GM12878 (cell line): ENCODE data around the gene CLNK. TPM values are rescaled to one million over a fixed set of nuclear protein-coding genes. Genes with fewer than 3 reads are reported as not detected.

ENCODE experiments used
- BACH1 ChIP-seq: fragments of 450-650 bp; IDR thresholded peaks from 2 replicates; pipeline ENCODE4 v1.6.1; 2017; ENCODE audit warnings: mild to moderate bottlenecking, borderline replicate concordance
- CHD4 ChIP-seq: fragments of 200-600 bp; sonication (generic); IDR thresholded peaks from 2 replicates; pipeline ENCODE4 v1.6.1; 2016; ENCODE audit warnings: mild to moderate bottlenecking
- CREB1 ChIP-seq: IDR thresholded peaks from 2 replicates; pipeline ENCODE4 v1.6.1; 2012; ENCODE audit warnings: low read depth, mild to moderate bottlenecking, inconsistent platforms
- ETV6 ChIP-seq, 2 experiments: fragments of 450-650 bp in 1 of 2; IDR thresholded peaks in 1 of 2; conservative IDR thresholded peaks in 1 of 2; 2 replicates each; pipeline ENCODE4 v1.6.1; 2014; ENCODE audit warnings: antibody characterized with exemption in 1 of 2, borderline replicate concordance in 1 of 2, low read depth in 1 of 2, mild to moderate bottlenecking in 1 of 2, moderate library complexity in 1 of 2
- EZH2 ChIP-seq: IDR thresholded peaks from 2 replicates; pipeline ENCODE4 v1.6.1; 2012; ENCODE audit warnings: low read depth, mild to moderate bottlenecking, control low read depth, inconsistent platforms, low read length, borderline replicate concordance; ENCODE audit not compliant: control insufficient read depth
- IRF4 ChIP-seq: IDR thresholded peaks from 2 replicates; pipeline ENCODE4 v1.6.1; 2011; ENCODE audit warnings: low read depth, low read length
- JUND ChIP-seq: IDR thresholded peaks from 2 replicates; pipeline ENCODE4 v1.6.1; 2012; ENCODE audit warnings: low read depth, mild to moderate bottlenecking, low read length, improper control_type of control experiment, moderate library complexity
- KLF5 ChIP-seq: fragments of 450-650 bp; IDR thresholded peaks from 2 replicates; pipeline ENCODE4 v1.6.1; 2014; ENCODE audit warnings: mild to moderate bottlenecking; ENCODE audit not compliant: partially characterized antibody
- MTA2 ChIP-seq: fragments of 450-650 bp; IDR thresholded peaks from 2 replicates; pipeline ENCODE4 v1.6.1; 2016; ENCODE audit warnings: low read depth, mild to moderate bottlenecking, moderate library complexity
- NFIC ChIP-seq: IDR thresholded peaks from 2 replicates; pipeline ENCODE4 v1.6.1; 2012; ENCODE audit warnings: low read depth, mild to moderate bottlenecking, inconsistent platforms, low read length, moderate library complexity
- NR2C2 ChIP-seq: IDR thresholded peaks from 2 replicates; pipeline ENCODE4 v1.6.1; 2011; ENCODE audit warnings: borderline replicate concordance, low read depth; ENCODE audit not compliant: control insufficient read depth, insufficient read length
- PAX8 ChIP-seq: fragments of 450-650 bp; IDR thresholded peaks from 2 replicates; pipeline ENCODE4 v1.6.1; 2017; ENCODE audit warnings: mild to moderate bottlenecking, moderate library complexity
- POLR2AphosphoS2 ChIP-seq: IDR thresholded peaks from 2 replicates; pipeline ENCODE4 v1.6.1; 2011; ENCODE audit warnings: low read depth, mild to moderate bottlenecking, low read length, improper control_type of control experiment, moderate library complexity
- RB1 ChIP-seq: fragments of 450-650 bp; formaldehyde crosslinking; IDR thresholded peaks from 2 replicates; pipeline ENCODE4 v1.6.1; 2017; ENCODE audit warnings: mild to moderate bottlenecking, borderline replicate concordance
- RCOR1 ChIP-seq: conservative IDR thresholded peaks from 2 replicates; pipeline ENCODE4 v1.6.1; 2012; ENCODE audit warnings: low read depth, low read length, improper control_type of control experiment
- RFX5 ChIP-seq: IDR thresholded peaks from 2 replicates; pipeline ENCODE4 v1.6.1; 2011; ENCODE audit warnings: low read depth, low read length, improper control_type of control experiment
- RUNX3 ChIP-seq: IDR thresholded peaks from 2 replicates; pipeline ENCODE4 v1.6.1; 2012; ENCODE audit warnings: low read length, inconsistent platforms
- SIN3A ChIP-seq: IDR thresholded peaks from 2 replicates; pipeline ENCODE4 v1.6.1; 2012; ENCODE audit warnings: low read depth, low read length, improper control_type of control experiment
- SMARCA5 ChIP-seq: fragments of 450-650 bp; IDR thresholded peaks from 2 replicates; pipeline ENCODE4 v1.6.1; 2017; ENCODE audit warnings: mild to moderate bottlenecking
- WRNIP1 ChIP-seq: IDR thresholded peaks from 2 replicates; pipeline ENCODE4 v1.6.1; 2011; ENCODE audit warnings: low read depth, low read length, improper control_type of control experiment, borderline replicate concordance
- ZNF207 ChIP-seq: fragments of 450-650 bp; IDR thresholded peaks from 2 replicates; pipeline ENCODE4 v1.6.1; 2014; ENCODE audit warnings: antibody characterized with exemption, mild to moderate bottlenecking, borderline replicate concordance
- ZNF217 ChIP-seq: fragments of 450-650 bp; IDR thresholded peaks from 2 replicates; pipeline ENCODE4 v1.6.1; 2017; ENCODE audit warnings: antibody characterized with exemption, mild to moderate bottlenecking
- polyA plus RNA-seq, 11 experiments: library from polyadenylated mRNA; depleted of rRNA in 4 of 11; unstranded in 6 of 11; stranded (reverse) in 5 of 11; fragments of >200 nt; fragmentation: Nextera tagmentation in 4 of 11; fragmentation: Illumina TruSeq in 1 of 11; extraction: Ambion mirVana in 4 of 11; extraction: Trizol in 1 of 11; gene quantifications; 1 replicate in 1 of 11; 2 replicates in 10 of 11; pipeline versions ENCODE4 v1.2.1 to v1.2.3, GENCODE V29; 2011 to 2016; ENCODE audit warnings: inconsistent platforms in 2 of 11, missing spikeins in 2 of 11, low read depth in 1 of 11
- total RNA-seq, 4 experiments: library from RNA; depleted of rRNA in 3 of 4; stranded (reverse); fragments of >200 nt in 3 of 4; fragmentation: Illumina TruSeq in 1 of 4; extraction: Trizol in 1 of 4; gene quantifications; 2 replicates each; pipeline versions ENCODE4 v1.2.1 to v1.2.3, GENCODE V29; 2013 to 2021
- TF ChIP-seq, protein P1 (sequence below): IDR thresholded peaks from 2 replicates; pipeline ENCODE4 v1.6.1; 2011; ENCODE audit warnings: borderline replicate concordance, low read depth, mild to moderate bottlenecking, moderate library complexity, mixed read lengths, low read length; ENCODE audit not compliant: insufficient read depth; ENCODE audit errors: extremely low read length
- TF ChIP-seq, protein P2 (sequence below): fragments of 450-650 bp; IDR thresholded peaks from 2 replicates; pipeline ENCODE4 v1.6.1; 2018; ENCODE audit warnings: borderline replicate concordance, mild to moderate bottlenecking; ENCODE audit not compliant: partially characterized antibody
- TF ChIP-seq, protein P3 (sequence below): fragments of 450-650 bp; IDR thresholded peaks from 2 replicates; pipeline ENCODE4 v1.6.1; 2017; ENCODE audit warnings: mild to moderate bottlenecking

Gene CLNK
- total and polyA plus RNA-seq, 10 of the 15 experiments (the other 5 are each of a cell fraction or from before 2014, with no cell fraction given), result 2.1 to 14.3 (median 2.7) TPM

DNA sequence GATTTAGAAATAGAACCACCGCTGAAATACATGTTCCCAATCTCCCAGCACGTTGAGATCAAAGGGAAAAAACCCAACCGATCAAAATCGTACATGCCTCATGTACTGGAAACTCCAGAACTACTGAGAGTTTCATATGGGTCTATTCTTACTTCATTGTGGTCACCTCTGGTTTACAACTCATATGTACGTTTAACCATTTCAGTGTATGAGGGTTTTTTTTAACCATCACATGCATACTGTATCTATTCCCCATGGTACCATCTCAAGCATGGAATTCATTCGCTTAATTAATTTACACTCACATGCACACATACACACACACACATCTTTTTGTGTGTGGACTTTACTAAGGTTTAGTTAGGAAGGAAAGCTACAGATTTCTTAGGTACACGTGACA is 46.0 kb upstream of the CLNK start (continued):
- TF ChIP-seq, protein P1, sequence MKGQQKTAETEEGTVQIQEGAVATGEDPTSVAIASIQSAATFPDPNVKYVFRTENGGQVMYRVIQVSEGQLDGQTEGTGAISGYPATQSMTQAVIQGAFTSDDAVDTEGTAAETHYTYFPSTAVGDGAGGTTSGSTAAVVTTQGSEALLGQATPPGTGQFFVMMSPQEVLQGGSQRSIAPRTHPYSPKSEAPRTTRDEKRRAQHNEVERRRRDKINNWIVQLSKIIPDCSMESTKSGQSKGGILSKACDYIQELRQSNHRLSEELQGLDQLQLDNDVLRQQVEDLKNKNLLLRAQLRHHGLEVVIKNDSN, result no peak
- TF ChIP-seq KLF5, result no peak
- TF ChIP-seq SMARCA5, result no peak; the same call in 1 of the 2 replicates
- no peak for TF ChIP-seq WRNIP1
- TF ChIP-seq NR2C2, result no peak
- TF ChIP-seq RCOR1, result no peak
- no peak for TF ChIP-seq SIN3A
- peak; percentile 45; the same call in 1 of the 2 replicates for TF ChIP-seq CREB1
- TF ChIP-seq MTA2, result peak; percentile 89
- TF ChIP-seq ZNF217, result 0 out of 2 replicates have a peak, but pooled peaks have one; percentile 52
- 0 out of 4 replicates have a peak, but pooled peaks of 1 of the 2 experiments have one; percentile 11 for TF ChIP-seq ETV6 (conservative IDR thresholded peaks at IDR 0.05 in 1 of 2, IDR thresholded peaks at IDR 0.05 in 1 of 2; ENCODE audit: borderline replicate concordance in 1 of 2, low read depth in 1 of 2)
- peak; percentile 99 for TF ChIP-seq RUNX3
- no peak for TF ChIP-seq RB1
- TF ChIP-seq NFIC, result peak; percentile 97
- TF ChIP-seq IRF4, result peak; percentile 77
- TF ChIP-seq POLR2AphosphoS2, result no peak
- no peak for TF ChIP-seq RFX5
- no peak for TF ChIP-seq BACH1
- TF ChIP-seq, protein P2, sequence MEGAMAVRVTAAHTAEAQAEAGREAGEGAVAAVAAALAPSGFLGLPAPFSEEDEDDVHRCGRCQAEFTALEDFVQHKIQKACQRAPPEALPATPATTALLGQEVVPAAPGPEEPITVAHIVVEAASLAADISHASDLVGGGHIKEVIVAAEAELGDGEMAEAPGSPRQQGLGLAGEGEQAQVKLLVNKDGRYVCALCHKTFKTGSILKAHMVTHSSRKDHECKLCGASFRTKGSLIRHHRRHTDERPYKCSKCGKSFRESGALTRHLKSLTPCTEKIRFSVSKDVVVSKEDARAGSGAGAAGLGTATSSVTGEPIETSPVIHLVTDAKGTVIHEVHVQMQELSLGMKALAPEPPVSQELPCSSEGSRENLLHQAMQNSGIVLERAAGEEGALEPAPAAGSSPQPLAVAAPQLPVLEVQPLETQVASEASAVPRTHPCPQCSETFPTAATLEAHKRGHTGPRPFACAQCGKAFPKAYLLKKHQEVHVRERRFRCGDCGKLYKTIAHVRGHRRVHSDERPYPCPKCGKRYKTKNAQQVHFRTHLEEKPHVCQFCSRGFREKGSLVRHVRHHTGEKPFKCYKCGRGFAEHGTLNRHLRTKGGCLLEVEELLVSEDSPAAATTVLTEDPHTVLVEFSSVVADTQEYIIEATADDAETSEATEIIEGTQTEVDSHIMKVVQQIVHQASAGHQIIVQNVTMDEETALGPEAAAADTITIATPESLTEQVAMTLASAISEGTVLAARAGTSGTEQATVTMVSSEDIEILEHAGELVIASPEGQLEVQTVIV, result no peak
- TF ChIP-seq EZH2, result no peak
- TF ChIP-seq JUND, result no peak
- TF ChIP-seq ZNF207, result no peak
- no peak for TF ChIP-seq CHD4
- no peak for TF ChIP-seq PAX8
- TF ChIP-seq, protein P3, sequence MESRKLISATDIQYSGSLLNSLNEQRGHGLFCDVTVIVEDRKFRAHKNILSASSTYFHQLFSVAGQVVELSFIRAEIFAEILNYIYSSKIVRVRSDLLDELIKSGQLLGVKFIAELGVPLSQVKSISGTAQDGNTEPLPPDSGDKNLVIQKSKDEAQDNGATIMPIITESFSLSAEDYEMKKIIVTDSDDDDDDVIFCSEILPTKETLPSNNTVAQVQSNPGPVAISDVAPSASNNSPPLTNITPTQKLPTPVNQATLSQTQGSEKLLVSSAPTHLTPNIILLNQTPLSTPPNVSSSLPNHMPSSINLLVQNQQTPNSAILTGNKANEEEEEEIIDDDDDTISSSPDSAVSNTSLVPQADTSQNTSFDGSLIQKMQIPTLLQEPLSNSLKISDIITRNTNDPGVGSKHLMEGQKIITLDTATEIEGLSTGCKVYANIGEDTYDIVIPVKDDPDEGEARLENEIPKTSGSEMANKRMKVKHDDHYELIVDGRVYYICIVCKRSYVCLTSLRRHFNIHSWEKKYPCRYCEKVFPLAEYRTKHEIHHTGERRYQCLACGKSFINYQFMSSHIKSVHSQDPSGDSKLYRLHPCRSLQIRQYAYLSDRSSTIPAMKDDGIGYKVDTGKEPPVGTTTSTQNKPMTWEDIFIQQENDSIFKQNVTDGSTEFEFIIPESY, result no peak
